GM21717 (cell line): Measurements from ENCODE around the gene TDRD3.

ENCODE experiments used
- ATAC-seq: cut with Tn5 transposase; IDR thresholded peaks from one replicate; pipeline ENCODE4 v1.9.1; 2021; ENCODE audit warnings: mild to moderate bottlenecking, moderate library complexity; ENCODE audit not compliant: unreplicated experiment

Gene TDRD3

GRCh38 chr13:60572003-60572798 is 175.2 kb downstream of the TDRD3 start:
- ATAC-seq = no peak

DNA sequence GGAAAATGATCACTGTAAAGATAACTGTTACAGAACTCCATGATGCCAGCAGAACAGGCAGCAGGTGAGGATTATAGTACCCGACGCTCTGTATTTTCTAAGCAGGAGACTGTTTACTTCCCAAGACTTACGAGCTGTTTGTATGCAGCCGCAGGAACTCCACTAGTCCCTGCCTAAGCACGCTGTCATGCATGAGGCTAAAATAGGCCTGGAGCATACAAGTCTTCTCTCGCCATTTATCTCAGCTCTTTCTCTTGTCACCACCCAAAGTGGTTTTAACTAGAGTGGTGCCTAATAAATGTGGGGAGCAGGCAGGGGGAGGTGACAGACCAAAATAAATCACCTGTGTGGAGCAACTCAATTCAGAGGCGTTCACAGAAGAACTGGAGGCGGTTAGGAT is 175.8 kb downstream of the TDRD3 start:
- ATAC-seq = no peak

GRCh38 chr13:60574735-60575134 is 177.7 kb downstream of the TDRD3 start:
- no peak for ATAC-seq

DNA sequence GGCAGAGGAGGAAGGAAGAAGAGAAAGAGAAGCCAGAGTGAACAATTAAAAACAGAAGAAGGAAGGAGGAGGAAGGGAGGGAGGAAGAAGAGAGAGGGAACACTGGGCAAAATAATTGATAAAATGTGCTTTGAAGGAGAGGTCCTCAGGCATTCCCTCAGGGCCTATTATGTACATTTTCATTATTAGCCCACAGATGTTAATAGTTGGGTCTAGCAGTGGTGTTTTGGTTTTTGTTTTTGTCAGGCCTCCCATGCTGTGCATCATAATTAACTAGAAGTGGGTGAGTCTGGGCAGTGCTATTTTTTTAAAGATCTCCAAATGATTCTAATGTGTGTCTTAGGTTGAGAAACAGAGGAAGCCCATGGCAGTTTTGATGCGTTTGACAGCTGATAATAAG is 178.1 kb downstream of the TDRD3 start:
- no peak for ATAC-seq

DNA sequence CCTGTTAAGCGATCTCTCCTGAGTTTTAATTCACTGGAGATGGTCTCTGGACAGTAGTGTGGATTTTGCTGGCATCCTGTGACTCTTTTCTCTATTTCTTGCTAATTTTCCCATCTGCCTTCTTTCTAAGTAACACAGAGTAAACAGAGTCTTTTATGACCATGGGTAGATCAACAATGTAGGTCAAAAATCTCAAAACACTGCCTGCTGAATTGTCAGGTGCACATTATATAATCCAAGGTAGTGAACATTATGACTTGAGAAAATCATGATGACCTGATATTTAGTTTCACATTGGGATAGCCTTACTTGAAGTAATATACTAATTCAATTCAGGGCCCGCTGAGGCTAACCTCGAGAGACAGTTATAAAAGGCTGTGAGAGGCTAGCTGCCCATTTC is 180.7 kb downstream of the TDRD3 start:
- no peak for ATAC-seq

GRCh38 chr13:60583196-60583888 is 186.3 kb downstream of the TDRD3 start:
- ATAC-seq = no peak

- ATAC-seq = peak; percentile 46
These were observed 187.1 kb downstream of the TDRD3 start for GRCh38 chr13:60583911-60584753.

- no peak for ATAC-seq
These were observed 188.0 kb downstream of the TDRD3 start for GRCh38 chr13:60584976-60585375.

- ATAC-seq = peak; percentile 87
These were observed 194.1 kb downstream of the TDRD3 start for GRCh38 chr13:60590800-60591747.

DNA sequence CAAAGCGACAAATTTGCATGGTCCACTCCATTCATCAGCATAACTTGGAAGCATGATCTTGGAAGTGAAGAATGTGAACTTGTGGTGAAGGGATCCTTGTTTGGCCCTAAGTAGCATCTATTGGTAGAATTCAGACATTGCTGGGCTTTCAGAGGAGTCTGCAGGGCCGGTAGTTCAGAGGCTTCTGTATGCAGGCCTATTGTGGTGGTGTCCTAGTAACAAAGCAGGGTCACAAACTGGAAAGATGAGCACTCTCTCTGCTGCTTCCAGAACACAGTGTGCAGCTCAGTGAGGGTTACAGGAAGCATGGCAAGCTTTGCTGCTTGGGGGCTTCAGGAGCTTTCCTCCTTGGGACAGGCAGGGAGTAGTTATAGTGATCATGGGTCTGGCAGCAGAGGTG is 206.0 kb downstream of the TDRD3 start:
- no peak for ATAC-seq

- ATAC-seq = no peak
These were observed 207.0 kb downstream of the TDRD3 start for GRCh38 chr13:60604058-60604457.

DNA sequence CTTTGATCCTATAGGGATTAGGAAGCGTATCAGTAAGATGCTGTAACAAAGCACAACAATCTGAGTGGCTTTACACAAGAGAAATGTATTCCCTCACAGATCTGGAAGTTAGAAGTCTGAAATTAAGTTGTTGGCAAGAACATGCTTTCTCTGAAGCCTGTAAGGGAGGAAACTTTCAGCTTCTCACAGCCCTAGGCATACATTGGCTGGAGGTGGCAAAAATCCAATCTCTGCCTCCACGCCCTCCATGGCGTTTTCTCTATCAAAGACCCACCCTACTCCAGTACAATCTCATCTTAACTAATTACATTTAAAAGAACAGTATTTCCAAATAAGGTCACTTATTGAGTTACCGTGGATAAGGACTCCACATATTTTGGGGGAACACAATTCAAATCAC is 211.9 kb downstream of the TDRD3 start:
- ATAC-seq = no peak

DNA sequence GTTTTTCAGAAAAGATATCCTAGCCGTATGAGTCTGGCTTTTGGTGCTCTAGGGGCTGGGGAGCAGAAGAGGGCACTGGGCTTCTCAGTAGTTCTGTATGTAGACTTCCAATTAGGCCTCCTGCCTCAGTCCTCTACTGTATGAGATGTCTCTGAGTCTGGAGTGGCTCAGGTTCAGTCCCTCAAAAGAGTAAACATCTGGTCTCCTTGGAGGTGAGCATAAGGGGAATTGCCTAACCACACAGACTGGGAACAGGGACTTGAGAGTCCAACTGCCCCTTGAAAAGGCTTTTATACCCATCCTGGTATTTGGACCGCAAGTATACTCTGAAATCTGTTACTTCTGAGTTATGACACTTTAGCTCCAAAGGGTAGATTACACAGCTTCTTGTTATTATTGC is 214.5 kb downstream of the TDRD3 start:
- no peak for ATAC-seq

GRCh38 chr13:60612593-60612992 is 215.6 kb downstream of the TDRD3 start:
- no peak for ATAC-seq

DNA sequence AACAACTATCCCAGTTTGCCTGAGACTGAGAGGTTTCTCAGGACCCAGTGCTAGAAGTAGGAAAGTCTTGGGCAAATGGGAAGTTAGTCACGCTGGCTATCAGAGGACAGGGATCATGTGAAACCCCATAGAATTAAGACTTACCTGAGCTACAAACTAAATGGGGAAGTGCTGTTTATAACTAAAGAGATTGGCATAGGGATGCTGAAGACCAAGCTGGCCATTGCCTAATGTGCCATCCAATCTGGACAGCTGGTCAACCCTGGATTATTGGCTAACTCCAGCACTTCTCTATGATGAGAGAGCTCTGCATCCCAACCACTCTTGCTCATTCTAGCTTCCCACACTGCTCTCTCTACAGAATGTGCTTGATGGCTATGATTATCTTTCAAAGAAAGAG is 216.1 kb downstream of the TDRD3 start:
- ATAC-seq = no peak

GRCh38 chr13:60617991-60618733 is 221.1 kb downstream of the TDRD3 start:
- ATAC-seq = no peak

GRCh38 chr13:60619461-60619860 is 222.4 kb downstream of the TDRD3 start:
- ATAC-seq = no peak

DNA sequence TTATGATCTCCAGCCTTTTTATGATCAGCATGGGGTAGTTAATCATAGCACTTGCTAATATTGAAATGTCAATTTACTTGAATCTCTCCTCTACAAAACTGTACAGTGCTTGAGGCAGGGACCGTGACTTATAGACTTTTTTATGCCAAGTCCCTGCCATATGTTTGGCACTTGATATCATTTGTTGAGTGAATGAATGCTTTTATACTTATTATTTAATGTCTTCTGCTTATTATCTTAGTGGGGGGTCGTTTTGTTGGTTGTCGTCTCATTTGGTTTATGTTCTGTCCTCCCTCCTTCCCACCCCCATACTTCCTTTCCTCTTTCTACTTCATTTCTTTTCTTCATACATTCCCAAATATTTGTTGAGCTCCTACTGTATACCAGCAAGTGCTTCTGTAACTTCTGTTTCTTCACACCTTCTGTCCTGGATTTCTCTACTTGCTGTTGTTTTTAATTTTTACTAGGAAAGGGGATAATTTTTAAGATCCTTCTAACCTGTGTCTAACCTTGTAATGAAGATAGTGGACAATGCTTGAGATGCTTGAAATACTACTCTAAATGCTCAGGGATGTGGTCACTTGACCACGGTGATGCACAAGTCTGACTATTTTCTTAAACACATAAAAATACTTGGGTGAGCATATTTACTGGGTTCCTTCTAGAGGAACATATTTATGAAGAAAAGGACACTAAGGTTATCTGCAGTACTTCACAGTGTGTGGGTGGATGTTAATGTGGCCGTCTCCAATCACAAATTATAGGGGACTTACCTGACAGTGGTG is 223.8 kb downstream of the TDRD3 start:
- no peak for ATAC-seq

DNA sequence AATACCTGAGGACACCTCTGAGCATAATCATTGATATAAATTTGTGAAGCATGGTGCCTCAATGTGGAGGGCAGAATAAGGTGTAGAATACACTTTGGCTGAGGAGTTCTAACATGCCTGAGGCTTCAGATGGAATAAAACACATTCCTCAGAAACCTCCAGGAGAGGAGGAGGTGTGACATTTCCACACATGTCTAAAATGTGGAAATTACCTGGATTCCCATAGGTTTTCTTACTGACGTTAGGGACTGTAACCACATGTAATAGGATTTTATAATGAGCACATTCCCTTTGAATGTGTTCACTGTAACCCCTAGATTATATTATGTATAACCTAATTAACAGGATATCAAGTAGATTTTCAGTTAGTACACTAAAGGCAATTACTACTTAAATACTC is 226.1 kb downstream of the TDRD3 start:
- no peak for ATAC-seq
